Stimulated activated CD8-positive, alpha-beta memory T cell treated with anti-CD3 and anti-CD28 coated beads, Interleukin-12 subunit alpha, Interleukin-12 subunit beta, amount 100 ng/mL, for 1 hour (primary cell): ENCODE measurements around the gene CIC.
"Not testable (repeated sequence)": the region's sequence is repeated elsewhere in the genome, so short reads cannot be mapped to it uniquely, and the experiment has no call there.

Experiments
- DNase-seq: peaks from one replicate; pipeline ENCODE4 v3.0.0-alpha.2; 2020; ENCODE audit warnings: low read depth

Gene CIC

DNA sequence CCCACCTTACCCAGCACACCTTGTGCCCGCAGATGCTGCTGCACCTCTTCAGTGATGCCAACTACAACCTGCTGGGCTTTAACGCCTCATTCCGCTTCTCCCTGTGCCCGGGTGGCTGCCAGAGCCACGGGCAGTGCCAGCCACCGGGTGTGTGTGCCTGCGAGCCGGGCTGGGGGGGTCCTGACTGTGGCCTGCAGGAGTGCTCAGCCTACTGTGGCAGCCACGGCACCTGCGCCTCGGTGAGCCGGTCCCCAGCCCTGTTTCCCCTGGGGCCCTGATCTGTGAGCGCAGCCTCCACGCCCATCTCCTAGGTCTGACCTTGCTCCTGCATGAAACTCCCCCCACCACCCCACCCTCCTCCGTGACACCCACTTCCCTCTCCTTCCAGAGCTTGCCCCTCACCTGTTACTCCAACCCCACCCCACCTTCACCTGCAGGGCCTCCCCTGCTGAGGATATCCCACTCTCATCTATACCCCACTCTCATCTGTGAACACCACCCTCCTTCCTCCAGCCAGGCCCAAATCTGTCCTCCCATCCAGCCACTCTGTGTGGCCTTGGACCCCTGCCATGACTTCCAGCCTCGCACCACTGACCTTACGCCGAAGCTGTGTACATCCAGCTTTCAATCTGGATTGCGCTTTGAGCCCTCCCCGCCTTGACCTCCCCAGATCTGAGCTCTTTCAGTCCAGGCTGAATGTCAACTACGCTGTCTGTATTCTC, 65.1 kb downstream of the CIC start:
- DNase-seq: no peak

GRCh38 chr19:42334697-42335373, 65.8 kb downstream of the CIC start:
- DNase-seq: no peak

DNA sequence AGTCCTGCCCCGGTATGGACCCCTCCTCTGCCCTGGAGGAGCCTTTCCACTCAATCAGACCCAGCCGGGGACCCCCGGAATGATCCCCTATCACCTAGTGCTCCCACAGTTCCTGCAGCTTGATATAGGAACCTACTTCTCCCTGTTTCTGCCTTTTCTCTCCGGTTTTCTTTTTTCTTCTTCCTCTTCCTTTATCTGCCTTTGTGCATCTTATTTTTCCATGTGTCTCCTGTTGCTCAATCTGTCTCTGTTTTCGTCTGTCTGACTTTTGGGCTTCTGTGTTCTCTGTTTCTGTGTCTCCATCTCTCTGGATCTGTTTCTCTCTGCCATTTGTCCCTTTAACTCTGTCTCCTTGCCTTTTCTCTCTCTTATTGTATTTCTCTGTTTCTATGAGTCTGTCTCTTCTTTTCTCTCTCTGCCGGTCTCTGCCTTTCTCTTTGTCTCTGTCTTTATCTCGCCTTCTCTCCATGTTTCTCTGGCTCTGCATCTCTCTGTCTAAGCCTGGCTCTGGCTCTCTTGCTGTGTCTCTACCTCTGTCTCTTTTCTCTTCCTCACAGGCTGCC, 66.4 kb downstream of the CIC start:
- no peak for DNase-seq

GRCh38 chr19:42335971-42336370, 66.9 kb downstream of the CIC start:
- DNase-seq: no peak

DNA sequence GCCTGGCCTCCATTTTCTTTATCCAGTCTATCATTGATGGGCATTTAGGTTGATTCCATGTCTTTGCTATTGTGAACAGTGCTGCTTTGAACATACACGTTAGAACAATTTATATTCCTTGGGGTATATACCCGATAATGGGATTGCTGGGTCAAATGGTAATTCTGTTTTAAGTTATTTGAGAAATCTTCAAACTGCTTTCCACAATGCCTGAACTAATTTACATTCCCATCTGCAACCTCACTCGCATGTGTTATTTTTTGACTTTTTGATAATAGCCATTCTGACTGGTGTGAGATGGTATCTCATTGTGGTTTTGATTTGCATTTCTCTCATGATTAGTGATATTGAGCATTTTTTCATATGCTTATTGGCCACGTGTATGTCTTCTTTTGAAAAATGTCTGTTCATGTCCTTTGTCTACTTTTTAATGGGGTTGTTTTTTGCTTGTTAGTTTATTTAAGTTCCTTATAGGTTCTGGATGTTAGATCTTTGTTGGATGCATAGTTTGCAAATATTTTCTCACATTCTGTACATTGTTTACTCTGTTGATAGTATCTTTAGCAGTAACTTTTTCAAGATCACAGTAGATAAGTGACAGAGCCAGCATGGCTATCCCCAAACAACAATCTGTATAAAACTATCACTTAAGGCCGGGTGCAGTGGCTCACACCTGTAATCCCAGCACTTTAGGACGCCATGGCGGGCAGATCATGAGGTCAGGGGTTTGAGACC, 70.2 kb downstream of the CIC start:
- DNase-seq: not testable (repeated sequence)

DNA sequence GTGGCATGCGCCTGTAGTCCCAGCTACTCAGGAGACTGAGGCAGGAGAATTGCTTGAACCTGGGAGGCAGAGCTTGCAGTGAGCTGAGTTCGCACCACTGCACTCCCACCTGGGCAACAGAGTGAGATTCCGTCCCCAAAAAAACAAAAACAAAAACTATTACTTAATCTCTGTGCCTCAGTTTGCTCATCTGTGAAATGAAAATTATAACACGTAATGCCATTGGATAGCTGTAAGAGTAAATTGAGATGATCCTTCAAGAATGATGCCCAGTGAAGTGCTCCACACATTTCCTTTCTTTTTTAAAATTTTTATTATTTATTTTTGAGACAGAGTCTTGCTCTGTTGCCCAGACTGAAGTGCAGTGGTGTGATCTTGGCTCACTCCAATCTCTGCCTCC, 70.9 kb downstream of the CIC start:
- not testable (repeated sequence) for DNase-seq

DNA sequence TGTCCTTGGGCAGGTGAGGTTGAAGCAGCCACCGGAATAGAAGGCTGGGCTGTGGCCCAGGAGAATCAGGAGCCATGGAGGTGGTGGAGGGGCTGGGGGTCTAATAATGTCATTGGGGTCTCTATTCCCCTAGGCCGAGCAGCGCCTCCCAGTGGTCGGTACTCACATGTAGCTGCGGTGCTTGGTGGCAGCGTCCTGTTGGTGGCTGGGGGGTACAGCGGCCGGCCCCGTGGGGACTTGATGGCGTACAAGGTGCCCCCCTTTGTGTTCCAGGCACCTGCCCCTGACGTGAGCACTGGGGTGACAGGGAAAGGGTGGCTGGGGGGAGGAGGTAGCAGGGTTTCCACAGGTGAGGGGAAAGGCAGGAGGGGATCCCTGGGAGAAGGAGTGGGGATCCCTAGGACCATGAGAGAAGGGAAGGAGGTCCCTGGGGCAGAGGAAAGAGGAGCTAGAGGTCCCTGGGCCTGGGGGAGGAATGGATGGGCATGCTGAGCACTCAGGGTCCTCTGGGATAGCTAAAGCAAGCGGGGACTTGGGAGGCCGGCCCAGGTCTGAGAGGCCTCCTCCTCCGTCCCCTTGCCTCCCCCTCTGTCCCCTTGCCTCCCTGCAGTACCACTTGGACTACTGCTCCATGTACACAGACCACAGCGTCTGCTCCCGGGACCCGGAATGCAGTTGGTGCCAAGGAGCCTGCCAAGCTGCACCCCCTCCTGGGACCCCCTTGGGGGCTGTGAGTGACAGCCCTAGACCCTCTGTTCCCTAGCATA, 74.5 kb downstream of the CIC start:
- no peak for DNase-seq

- no peak for DNase-seq
Observed at GRCh38 chr19:42344336-42344893, 75.4 kb downstream of the CIC start.
